NCI-H2107 (cell line): ENCODE data around the gene FGFR3.

Experiments
- DNase-seq: peaks from one replicate; lab custom pipeline; 2025; lab: John Stamatoyannopoulos, UW

Gene FGFR3

GRCh38 chr4:1788254-1788973 is 4.7 kb upstream of the FGFR3 start:
- DNase-seq, result no peak

GRCh38 chr4:1789552-1789951 is 3.5 kb upstream of the FGFR3 start:
- no peak for DNase-seq

DNA sequence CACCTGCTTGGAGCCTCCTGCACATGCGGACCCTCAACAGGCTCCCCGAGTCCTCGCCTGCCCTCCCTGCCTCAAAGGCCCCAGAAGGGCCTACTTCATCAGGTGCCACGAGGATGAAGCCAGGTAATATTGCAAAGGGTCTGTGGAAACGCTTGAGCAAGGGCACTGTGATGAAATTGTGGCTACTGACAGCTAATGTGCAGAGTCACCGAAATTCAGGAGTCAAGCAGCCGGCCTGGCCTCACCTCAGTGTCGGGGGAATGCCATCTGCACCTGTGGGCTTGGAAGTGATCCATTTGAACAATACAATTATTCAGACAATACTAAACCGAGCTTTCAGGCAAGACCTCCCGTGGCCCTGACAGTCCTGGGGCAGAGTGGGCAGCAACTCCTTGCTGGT is 3.1 kb upstream of the FGFR3 start:
- no peak for DNase-seq

- no peak for DNase-seq
Measured at GRCh38 chr4:1792158-1792831, 798 bp upstream of the FGFR3 start.

- DNase-seq, result no peak
Measured at GRCh38 chr4:1793496-1793840, 375 bp downstream of the FGFR3 start.

DNA sequence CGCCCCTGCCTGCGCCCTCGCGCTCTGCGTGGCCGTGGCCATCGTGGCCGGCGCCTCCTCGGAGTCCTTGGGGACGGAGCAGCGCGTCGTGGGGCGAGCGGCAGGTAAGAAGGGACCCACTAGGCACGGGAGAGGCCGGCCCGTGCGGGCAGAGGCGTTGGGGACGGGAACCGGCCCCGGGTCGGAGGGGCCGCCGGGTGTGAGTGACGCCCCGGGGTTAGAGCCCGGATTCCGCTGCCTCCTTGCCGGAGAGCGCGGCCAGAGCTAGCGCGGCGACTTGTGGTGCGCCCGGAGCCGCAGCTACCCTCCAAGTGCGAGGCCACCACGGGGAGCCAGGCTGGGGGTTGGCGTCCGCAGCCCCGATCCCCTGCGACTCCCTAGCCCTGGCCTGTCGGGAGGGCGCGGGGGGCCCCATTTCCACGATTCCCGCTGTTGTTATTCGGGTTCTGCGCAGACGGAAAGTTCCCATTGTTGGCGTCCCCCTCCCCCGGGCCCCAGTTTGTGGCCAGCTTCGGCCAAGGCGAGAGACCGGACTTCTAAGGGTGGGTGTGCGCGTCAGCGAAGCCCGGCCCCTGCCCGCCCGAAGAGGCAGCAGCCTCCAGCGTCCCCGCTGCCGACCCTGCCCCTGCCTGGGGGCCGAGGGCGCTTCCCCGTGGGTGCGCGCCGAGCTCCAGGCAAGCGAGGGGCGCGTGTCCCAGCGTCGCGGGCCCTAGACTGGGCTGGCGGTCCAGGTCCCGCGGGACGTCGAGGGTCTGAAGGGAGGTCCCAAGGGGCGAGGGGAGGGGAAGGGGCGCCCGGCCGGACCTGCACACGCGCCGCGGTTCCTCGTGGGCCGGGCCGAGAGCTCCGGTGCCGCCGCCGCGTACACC is 1.1 kb downstream of the FGFR3 start:
- no peak for DNase-seq

GRCh38 chr4:1794809-1795298 is 1.8 kb downstream of the FGFR3 start:
- DNase-seq, result no peak

DNA sequence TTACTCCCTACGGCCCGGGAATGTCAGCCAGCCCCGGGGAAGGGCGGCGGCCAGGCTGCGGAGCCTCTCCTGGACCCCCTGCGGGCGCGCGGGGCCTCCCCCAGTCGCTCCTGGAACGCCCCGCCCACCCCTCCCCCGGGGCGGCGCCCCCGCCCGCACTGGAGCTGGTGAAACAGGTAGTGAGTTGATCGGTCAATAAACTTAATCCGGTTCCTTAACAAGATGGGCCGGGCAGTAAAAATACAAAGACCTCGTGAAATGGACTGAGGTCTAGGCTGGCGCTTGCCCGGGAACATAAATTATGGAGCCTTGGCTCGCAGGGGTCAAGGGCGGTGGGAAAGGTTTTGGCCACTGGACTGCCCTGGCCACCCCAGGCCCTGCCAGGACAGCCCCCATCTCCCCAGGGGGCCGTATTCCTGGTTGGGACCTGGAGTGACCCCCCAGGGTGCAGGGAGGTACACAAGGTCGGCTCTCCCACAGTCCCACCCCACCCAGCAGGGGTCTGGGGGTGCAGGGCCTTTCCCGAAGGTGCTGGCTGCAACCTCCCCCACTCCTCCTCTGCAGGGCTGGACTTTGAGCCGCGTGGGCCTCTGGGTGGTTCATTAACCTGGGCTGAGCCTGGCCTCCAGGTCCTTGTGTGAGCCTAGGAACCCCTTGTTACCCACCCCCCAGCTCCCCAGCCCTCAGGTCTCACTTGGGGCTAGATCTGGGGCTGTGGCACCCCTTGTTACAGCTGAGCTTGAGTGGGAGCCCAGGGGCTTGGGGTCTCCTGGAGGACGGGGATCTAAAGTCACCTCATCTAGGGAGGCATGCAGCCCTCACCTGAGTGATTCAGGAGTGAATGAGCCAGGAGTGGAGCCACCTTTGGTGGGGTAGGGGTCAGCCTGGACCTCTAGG is 2.5 kb downstream of the FGFR3 start:
- DNase-seq, result no peak

DNA sequence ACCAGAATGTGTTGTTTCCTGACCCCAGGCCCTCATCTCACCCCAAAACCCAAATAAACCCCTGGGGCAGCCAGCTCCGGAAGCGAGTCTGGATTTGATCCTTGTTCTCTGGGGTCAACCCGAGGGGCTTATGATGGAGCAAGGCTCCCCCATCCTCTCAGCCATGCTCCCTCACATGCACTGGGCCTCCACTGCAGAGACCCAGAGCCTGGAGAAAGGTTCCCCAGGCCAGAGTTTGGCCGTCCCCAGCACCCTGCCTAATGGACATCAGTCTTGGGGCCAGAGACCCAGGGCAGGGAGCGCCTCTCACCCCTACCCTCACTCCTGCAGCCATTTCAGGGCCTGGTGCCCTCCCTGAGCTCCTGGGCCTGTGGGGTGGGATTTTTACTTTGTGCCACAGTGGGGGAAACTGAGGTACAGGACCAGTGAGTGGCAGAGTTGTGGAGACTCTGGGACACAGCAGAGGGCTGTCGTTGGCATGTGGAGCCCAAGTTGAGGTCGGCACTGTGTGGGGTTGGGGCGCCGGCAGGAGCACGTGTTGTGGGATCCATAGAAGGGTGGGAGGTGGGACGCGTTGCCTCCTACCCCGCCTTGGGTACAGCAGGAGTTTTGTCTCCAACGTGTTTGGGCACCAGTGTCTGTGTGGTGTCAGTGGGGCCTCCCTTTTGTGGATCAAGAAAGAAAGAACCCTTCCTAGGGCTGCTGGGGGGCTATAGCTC is 3.6 kb downstream of the FGFR3 start:
- DNase-seq, result no peak

DNA sequence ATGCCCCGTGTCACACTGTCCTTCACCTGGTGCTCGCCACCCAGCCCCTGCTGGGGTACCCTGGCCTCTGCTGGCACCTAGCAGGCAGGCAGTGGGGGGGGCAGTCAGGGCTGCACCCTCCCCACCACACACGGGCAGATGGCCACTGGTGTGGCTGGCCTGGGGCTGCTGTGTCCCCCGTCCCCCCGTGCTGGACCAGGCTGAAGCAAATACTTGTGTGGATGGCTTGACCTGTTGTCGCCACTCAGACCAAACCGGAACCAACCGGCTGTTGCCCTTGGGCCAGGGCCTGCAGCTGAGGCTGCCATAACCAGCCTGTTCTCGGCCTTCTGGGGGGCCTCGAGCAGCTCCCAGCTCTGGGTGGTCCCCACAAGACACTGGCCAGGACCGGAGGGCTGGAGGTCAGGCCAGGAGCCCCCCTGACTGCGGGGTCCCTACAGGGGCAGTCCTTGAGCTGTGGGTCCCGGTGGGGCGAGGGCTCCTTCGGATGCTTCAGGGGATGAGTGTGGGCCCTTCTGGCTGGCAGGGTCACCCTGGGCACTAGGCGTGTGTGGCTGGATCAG is 4.3 kb downstream of the FGFR3 start:
- no peak for DNase-seq

DNA sequence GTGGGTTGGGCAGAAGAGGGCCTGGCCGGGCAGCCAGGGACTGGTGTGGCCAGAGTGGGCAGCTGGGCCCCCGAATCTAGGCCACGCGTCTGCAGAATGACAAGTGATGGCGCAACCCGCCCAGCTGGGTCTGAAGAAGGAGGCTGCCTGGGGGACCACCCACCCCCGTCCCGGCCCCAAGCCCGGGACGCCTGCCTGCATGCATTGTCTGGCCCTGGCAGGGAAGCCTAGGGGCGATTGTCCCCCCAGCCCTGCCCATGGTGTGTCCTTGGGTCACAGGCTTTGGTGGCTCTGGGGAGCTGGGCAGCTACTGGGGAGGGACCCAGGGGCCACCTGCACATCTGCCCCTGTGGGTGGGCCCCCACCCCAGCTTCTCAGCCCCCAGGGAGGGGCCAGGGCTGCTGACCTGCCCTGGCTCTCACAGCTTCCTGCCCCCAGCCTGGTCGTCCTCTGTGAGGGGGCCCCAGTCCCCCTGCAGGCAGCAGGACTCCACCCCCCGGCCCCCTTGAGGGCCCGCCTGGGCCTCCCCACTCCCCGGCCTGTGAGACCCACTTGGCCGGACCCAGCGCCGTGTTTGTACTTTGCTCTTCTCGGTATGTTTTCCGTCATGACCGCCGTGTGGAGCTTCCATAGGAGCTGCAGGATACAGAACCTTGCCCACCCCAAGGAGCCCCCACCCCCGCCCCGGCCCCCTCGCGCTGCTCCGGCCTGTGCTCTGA is 4.9 kb downstream of the FGFR3 start:
- DNase-seq, result no peak

DNA sequence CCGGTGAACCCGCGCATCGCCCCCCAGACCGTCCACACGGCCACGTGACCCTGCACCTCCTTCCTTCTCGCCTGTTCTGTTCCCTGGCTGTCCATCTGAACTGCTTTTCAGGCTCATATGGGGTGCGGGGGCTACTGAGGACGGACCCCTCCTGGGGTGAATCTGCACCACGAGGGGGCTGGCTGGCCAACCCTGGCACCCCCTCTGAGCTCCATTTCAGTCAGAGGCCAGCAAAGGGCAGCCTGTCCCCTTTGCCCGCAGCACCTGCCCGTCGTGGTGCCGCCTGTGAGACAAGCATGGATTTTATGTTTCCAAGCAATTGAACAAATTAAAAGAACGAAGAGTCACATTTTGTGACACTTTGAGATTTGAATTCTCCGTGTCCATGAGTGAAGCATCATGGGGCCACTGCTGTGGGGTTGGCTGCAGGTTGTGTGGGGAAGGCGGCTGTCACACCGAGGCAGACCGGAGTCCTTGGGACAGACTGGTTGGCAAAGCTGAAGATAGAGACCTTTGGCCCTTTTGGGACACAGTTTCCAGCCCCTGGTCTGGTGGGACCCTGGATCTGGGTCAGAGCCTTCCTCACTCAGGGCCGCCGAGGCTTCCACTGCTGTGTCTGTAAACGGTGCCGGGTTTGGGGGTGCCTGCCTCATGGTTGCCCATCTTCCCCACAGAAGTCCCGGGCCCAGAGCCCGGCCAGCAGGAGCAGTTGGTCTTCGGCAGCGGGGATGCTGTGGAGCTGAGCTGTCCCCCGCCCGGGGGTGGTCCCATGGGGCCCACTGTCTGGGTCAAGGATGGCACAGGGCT is 5.7 kb downstream of the FGFR3 start:
- DNase-seq, result no peak

- no peak for DNase-seq
Measured at GRCh38 chr4:1799387-1800375, 6.6 kb downstream of the FGFR3 start.

- no peak for DNase-seq
Measured at GRCh38 chr4:1800805-1801204, 7.7 kb downstream of the FGFR3 start.

GRCh38 chr4:1801286-1801958 is 8.3 kb downstream of the FGFR3 start:
- no peak for DNase-seq

DNA sequence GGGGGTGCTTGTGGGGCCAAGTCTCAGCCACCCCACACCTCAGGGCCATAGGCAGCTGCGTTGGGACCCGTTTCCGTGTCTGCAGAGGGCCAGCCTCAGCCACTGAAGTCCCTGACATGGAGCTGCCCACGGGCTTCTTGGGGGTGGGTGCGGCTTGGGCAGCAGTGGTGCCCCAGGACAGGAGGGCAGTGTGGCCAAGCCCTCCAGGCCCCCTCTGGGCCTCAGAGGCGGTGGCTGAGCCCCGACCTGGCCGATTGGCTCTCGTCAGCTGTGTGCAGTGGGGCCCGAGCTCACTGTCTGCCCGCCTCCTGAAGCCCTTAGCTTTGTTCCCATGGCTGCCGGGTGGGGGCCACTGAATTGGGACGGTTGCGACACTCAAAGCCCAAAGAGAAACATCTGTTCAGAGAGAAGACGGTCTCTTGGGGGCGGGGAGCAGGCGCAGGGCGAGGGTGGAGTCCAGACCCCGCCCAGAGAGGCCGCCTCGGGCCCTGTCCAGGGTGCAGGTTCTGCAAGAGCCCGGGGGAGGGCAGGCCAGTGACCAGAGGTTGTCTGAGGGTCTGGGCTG is 9.1 kb downstream of the FGFR3 start:
- DNase-seq, result no peak
